GM19238 (cell line): ENCODE results near the gene ZRANB3.
"Not testable (repeated sequence)": the region's sequence is repeated elsewhere in the genome, so short reads cannot be mapped to it uniquely, and the experiment has no call there.

ENCODE experiments used
- DNase-seq: peaks from one replicate; pipeline ENCODE4 v3.0.0; 2011; ENCODE audit warnings: low spot score; ENCODE audit not compliant: insufficient read length

The ZRANB3 gene

GRCh38 chr2:135490376-135490775 is 40.6 kb downstream of the ZRANB3 start:
- no peak for DNase-seq

- DNase-seq = no peak
Measured at GRCh38 chr2:135485441-135485840, 45.6 kb downstream of the ZRANB3 start.

- no peak for DNase-seq
Measured at GRCh38 chr2:135475128-135475527, 55.9 kb downstream of the ZRANB3 start.

GRCh38 chr2:135473567-135473966 is 57.5 kb downstream of the ZRANB3 start:
- peak; percentile 13 for DNase-seq

GRCh38 chr2:135471106-135471505 is 59.9 kb downstream of the ZRANB3 start:
- DNase-seq = no peak

- no peak for DNase-seq
Measured at GRCh38 chr2:135457279-135457678, 73.7 kb downstream of the ZRANB3 start.

GRCh38 chr2:135456835-135457234 is 74.2 kb downstream of the ZRANB3 start:
- DNase-seq = no peak

- no peak for DNase-seq
Measured at GRCh38 chr2:135456431-135456830, 74.6 kb downstream of the ZRANB3 start.

GRCh38 chr2:135454608-135455007 is 76.4 kb downstream of the ZRANB3 start:
- DNase-seq = no peak

GRCh38 chr2:135453027-135453426 is 78.0 kb downstream of the ZRANB3 start:
- not testable (repeated sequence) for DNase-seq

GRCh38 chr2:135451966-135452365 is 79.1 kb downstream of the ZRANB3 start:
- DNase-seq = no peak

- not testable (repeated sequence) for DNase-seq
Measured at GRCh38 chr2:135443013-135443412, 88.0 kb downstream of the ZRANB3 start.

GRCh38 chr2:135435155-135435554 is 95.9 kb downstream of the ZRANB3 start:
- not testable (repeated sequence) for DNase-seq

- no peak for DNase-seq
Measured at GRCh38 chr2:135424849-135425248, 106.2 kb downstream of the ZRANB3 start.

GRCh38 chr2:135422898-135423297 is 108.1 kb downstream of the ZRANB3 start:
- no peak for DNase-seq

- DNase-seq = no peak
Measured at GRCh38 chr2:135411646-135412045, 119.4 kb downstream of the ZRANB3 start.

- no peak for DNase-seq
Measured at GRCh38 chr2:135409436-135409835, 121.6 kb downstream of the ZRANB3 start.

GRCh38 chr2:135396259-135396658 is 134.8 kb downstream of the ZRANB3 start:
- DNase-seq = not testable (repeated sequence)

GRCh38 chr2:135386993-135387392 is 144.0 kb downstream of the ZRANB3 start:
- DNase-seq = no peak

- no peak for DNase-seq
Measured at GRCh38 chr2:135378591-135378990, 152.4 kb downstream of the ZRANB3 start.

GRCh38 chr2:135373702-135374101 is 157.3 kb downstream of the ZRANB3 start:
- no peak for DNase-seq

GRCh38 chr2:135349941-135350340 is 181.1 kb downstream of the ZRANB3 start:
- DNase-seq = no peak

GRCh38 chr2:135348096-135348704 is 182.8 kb downstream of the ZRANB3 start:
- not testable (repeated sequence) for DNase-seq

- DNase-seq = no peak
Measured at GRCh38 chr2:135337071-135337470, 193.9 kb downstream of the ZRANB3 start.
